Measurements from ENCODE around the gene ELAC1.
"Not testable (repeated sequence)": the region's sequence is repeated elsewhere in the genome, so short reads cannot be mapped to it uniquely, and the experiment has no call there.

Gene ELAC1

DNA sequence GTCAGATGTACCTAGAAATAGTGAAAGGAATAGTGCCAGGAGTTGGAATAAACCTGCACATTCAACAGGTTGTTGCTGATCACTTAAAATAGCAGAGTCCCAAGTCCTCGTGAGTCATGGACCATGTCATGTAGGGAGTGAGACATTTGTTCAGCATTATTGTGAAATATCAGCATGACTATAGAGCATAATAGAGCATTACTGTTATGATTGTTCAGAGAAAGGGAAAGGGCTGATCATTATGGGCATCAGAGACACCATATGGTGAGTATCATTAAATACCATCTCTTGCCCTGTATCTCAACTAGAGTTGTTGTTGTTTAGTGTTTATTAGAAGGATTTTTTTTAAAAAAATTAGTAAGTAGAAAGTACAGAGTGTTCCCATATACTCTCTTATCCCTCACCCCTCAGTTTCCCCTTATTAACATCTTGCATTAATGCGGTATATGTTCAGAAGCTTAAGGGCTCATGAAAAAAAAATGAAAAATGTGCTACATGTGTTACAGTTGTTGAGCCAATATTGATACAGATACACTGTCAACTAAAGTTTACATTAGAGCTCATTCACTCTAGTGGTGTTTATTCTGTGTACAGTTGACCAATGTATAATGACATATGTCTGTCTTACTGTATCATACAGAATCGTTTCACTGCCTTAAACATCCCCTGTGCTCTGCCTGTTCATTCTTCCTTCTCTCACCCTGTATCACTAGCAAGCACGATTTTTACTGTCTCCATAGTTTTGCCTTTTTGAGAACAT is 5.7 kb downstream of the ELAC1 start:
- no peak for DNase-seq

DNA sequence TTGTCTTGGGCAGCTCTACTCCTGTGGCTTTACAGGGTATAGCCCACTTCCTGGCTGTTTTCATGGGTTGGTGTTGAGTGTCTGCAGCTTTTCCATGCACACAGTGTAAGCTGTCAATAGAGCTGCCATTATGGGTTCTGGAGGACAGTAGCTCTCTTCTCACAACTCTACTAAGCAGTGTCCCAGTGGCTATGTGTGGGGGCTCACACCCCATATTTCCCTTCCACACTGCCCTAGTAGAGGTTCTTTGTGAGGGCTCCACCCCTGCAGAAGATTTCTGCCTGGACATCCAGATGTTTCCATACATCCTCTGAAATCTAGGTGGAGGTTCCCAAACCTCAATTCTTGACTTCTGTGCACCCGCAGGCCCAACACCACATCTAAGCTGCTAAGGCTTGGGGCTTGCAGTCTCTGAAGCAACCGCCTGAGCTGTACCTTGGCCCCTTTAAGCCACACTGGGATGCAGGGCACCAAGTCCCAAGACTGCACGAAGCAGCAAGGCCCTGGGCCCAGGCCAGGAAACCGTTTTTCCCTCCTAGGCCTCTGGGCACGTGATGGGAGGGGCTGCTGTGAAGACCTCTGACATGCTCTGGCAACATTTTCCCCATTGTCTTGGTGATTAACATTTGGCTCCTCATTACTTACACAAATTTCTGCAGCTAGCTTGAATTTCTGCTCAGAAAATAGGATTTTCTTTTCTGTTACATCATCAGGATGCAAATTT is 9.4 kb downstream of the ELAC1 start:
- no peak for DNase-seq

DNA sequence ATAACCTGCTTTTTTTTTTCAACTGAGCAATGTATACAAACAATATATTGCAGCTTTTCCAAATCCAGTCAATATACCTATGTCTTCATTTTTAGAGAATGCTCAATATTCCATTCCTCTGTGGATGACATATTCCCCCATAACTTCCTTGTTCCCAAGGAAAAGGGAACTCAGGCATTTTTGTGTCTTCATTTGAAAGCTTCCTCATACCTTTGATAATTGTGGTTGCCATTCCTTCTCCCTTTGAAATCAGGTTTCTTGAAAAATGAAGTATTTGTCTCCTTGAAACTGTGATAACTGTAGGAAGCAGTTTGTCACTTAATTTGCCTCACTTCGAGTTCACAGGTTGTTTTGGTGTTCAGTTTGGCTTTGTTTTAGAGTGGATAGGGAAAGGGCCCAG is 13.5 kb downstream of the ELAC1 start:
- no peak for DNase-seq

DNA sequence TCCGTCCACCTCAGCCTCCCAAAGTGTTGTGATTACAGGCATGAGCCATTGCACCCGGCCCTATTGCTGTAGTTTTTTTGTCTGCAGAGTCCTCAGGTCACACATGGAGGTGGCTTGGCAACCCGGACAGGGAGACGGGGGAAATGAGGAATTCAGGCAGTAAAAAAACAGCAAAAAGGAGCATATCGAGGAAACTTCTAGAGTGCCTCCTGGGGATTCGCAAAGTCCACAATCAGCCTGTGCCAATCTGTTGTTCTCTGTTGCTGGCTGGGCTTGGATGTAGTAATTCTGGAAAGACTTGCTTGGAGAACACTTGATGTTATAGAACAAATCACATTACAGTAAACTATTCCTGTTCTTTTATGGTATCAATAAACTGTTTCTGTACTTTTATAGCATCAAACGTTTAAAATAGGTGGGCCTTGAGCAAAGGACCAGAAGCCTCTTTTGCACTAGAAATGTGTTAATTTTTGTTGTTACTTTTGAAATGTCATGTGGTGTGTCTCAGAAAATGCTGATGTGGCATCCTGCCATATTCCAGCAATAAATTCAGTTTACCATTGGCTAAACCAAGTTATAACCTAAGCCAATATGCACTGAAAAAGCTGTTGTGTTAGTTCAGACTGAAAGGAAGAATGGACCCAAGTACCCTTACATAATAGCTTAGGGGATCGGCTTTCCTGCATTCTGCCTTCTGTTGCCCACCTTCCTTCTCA is 14.4 kb downstream of the ELAC1 start:
- DNase-seq: no peak

DNA sequence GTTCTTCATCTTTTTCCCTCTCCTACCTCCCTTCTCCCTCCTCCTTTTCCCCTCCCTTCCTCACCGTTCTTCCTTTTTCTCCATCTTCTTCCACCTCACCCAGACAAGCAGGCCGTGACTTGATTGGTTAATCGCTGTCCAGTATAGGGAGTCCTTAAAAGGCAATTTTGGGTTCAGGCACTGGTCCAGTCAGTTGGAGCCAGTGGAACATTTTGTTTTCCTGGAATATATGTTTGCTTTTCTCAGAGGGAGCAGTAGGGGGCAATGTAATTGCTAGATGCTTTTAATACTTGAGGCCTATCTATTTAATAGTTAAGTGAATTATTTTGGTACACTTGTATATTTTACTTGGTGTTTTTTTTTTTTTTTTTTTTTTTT is 15.0 kb downstream of the ELAC1 start:
- peak; percentile 7 to 15 for DNase-seq

DNA sequence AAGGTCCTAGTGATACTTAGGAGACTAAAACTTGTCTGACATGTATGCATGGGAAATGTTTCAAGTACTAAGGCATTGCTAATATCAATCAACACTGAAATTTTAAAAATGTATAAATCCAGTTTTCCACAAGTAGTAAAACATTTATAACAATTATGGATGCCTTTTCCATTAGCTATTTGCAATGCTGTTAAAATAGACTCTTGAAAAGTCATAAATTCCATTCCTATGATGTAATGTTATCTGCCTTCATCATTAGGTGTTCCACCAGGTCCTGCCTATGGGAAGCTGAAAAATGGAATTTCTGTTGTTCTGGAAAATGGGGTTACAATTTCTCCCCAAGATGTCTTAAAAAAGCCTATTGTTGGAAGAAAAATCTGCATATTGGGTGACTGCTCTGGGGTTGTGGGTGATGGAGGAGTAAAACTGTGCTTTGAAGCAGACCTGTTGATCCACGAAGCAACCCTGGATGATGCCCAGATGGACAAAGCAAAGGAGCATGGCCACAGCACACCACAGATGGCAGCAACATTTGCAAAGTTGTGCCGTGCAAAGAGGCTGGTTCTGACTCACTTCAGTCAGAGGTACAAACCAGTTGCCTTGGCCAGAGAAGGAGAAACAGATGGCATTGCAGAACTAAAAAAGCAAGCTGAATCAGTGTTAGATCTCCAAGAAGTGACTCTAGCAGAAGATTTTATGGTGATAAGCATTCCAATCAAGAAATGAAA is 18.7 kb downstream of the ELAC1 start:
- DNase-seq: no peak

DNA sequence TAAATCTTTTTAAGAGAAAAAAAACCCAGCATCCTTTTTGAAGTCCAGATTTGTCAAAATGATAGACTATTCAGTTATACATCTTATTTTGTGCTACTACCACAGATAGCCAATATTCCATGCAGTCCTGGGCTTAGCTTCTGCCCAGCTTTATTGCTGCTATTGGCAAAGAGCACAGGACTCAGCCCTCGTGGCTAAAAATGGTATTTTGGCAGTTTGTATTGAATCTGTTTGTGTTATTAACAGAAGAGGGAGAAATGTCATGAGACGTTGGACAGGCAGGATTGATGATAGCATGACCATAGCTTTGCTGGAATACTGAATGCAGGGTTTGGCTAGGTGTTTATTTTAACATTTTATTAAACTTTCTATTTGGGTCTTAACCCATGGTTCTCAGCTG is 19.4 kb downstream of the ELAC1 start:
- DNase-seq: no peak

DNA sequence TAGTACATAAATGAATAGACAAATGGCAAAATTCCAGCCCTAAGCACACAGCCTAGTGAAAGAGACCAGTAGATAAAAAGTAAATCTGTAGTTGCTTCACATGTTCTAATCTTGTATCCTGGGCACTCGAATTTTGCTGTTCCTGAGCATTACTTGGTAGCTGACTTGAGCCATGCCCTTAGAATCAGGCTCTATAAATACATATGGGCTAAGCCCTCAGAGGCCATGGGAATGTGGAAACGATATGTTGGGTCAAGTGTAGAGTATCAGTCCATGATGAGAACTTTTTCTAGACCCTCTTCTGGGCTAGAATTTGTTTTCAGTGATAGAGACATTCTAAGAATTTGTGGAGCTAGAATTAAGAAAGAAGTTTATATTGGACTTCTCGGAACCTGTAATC is 21.9 kb downstream of the ELAC1 start:
- DNase-seq: no peak

DNA sequence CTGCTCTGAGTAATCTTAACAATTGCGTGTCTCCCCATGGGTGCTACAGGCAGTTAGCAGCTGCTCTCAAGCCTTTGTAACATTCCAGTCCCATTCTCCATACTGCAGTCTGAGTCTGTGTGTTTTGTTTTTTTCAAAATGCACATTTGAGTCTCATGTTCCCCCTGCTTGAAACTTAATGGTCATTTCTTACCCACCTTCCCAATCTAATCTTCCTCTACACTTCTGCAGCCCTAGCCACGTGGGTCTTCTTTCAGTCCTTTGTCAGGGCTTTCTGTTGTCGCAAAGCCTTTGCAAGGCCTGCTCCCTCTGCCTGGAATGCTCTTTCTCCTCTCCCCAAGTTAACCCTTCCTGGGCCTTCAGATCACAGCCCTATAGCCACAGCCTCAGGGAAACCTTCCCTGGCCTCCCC is 24.5 kb downstream of the ELAC1 start:
- DNase-seq: no peak

DNA sequence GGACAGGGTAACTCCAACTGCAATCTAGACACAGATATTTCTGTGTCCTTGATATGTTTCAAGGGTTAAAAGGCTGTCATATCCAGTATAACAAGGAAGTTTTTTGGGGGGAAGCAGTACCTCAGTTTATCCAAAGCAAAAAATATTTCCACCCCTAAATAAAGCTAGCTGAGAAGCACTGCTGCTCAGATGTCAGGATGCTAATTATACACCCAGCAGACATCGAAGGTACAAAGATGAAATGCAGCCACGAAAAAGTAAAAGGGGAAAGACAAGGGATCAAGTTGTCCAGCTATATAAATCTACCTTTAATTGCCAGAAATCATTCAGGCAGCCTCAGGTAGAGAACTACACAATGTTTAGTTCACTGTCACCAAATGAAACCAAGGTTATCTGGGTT is 26.2 kb downstream of the ELAC1 start:
- DNase-seq: no peak

DNA sequence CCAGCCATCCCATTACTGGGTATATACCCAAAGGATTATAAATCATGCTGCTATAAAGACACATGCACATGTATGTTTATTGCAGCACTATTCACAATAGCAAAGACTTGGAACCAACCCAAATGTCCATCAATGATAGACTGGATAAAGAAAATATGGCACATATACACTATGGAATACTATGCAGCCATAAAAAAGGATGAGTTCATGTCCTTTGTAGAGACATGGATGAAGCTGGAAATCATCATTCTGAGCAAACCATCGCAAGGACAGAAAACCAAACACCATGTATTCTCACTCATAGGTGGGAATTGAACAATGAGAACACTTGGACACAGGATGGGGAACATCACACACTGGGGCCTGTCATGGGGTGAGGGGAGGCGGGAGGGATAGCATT is 35.3 kb downstream of the ELAC1 start:
- DNase-seq: not testable (repeated sequence)

DNA sequence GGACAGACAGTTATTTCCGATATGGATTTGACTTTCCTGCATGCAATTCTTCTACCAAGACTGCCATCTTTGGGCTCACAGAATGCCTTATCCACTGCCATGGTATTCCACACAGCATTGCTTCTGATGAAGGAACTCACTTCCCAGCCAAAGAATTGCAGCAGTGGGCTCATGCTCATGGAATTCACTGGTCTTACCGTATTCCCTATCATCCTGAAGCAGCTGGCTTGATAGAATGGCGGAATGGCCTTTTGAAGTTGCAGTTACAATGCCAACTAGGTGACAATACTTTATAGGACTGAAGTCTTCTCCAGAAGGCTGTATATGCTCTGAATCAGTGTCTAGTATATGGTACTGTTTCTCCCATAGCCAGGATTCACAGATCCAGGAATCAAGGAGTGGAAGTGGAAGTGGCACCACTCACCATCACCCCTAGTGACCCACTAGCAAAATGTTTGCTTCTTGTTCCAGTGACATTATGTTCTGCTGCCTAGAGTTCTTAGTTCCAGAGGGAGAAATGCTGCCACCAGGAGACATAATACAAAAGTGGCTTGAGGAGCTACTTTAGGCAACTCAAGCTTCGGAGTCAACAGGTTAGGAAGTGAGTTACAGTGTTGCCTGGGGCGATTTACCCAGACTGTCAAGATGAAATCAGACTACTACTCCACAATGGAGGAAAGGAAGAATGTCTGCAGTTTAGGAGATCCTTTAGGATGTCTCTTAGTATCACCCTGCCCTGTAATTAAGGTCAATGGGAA is 38.4 kb downstream of the ELAC1 start:
- DNase-seq: no peak

DNA sequence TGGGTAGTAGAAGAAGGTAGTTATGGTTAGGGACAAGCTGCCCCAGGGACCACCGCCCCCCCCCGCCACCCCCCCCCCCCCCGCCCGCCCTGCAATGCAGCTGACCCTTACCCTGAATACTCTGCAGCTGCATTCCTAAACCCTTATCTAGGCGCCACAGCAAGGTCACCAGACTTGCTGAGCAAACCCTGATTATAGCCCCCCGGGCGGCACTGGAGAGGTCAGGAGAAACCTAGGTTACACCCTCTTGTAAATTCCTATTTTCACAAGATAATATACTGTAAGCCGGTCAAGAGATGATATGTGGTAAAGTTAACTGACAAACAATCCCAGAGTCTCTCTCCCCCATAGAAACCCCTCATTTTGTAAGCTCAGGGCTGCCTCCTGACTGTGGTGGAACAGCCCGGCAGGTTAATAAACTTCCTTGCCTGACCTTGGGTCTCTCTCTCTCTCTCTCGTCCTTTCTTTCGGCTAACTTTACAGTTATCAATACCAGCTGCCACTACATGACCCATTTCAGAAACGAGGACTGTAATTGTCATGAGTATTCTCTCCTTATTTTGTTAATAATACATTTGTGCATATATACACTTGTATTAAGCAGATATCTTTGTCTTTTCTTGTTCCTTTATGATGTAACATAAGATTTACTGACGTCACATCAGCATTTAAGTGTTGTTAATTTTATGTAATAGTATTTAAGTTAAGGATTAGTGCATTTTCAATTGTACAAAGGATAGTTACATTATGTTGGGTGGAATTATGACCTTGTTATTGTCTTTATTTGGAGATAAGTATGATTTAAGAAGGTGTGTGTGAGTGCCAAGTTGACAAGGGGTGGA is 39.3 kb downstream of the ELAC1 start:
- no peak for DNase-seq

DNA sequence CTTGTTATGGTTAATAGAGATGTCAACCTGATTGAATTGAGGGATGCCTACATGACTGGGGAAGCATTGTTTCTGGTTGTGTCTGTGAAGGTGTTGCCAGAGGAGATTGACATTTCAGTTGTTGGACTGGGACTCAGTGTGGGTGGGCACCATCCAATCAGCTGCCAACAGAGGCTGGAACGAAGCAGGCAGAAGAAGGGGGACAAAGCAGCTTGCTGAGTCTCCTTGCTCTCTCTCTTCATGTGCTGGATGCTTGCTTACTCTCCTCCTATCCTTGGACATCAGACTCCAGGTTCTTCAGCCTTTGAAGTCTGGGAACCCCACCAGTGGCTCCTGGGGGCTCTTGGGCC is 39.9 kb downstream of the ELAC1 start:
- no peak for DNase-seq

DNA sequence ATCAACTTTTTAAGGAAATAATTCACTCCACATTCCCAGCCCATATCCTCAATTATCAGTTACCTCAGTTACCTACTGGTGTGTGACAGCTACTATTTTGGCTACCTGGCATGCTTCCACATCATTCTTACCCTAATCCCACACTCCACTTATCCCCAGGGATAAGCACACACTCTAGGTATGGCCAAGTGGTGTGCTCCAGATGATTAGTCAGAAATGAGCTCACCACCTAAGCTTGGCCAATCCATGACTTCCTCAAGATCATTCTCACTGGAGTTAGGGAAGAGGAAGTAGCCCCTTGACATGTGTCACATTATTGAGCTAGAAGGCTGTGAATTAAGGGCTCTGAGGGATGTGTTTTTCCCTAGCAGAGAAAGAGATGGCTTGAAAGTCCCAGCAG is 41.2 kb downstream of the ELAC1 start:
- peak; percentile 31 to 59 for DNase-seq

DNA sequence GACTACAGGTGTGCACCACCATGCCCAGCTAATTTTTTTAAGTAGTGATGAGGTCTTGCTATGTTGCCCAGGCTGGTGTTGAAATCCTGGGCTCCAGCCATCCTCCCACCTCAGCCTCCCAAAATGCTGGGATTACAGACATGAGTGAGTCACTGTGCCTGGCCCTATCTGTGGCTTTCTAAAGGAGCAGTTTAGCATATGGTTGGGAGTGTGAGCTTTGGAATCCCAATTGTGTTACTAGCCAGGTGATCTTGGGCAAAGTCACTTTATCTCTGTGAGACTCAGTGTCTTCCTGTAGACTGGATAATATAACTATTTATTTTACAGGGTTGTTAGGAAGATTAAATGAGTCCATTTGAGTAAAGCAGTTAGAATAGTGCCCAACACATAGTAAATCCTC is 42.4 kb downstream of the ELAC1 start:
- DNase-seq: no peak

DNA sequence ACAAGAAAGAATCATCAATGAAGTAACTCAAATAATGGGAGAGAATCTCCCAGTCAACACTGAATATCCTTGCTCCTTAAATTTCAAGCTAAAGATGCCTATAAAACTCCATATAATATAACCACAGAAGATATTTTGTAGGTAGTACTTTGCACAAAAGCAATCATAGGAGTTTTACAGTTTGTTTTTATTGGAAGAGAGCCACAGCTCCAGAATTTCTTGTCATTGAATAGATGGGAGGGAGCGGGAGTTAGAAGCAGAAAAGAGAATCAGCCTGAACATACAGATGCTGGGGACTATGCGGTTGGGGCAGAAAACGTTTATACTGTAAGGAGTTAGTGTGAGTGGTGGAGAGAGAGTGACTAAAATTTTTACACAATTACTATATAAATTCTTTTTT is 43.9 kb downstream of the ELAC1 start:
- DNase-seq: no peak

DNA sequence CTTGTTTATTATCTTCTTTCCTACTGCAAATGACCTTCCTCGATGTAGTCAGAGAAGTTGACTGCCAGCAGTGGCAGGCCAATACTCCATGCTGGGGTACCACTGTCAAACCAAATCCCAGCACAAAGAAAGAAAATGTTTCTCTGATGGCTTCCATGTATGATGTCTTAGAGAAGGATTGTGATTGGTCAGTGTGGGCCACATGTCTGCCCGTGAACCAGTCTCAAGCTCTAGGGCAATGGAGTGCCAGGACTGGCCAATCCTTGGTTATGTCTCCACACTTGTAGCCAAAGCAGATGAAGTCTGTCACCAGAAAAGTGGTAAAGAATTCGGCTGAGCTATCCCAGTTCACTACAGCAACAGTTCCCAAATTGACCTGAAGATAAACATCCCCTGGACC is 44.6 kb downstream of the ELAC1 start:
- no peak for DNase-seq

DNA sequence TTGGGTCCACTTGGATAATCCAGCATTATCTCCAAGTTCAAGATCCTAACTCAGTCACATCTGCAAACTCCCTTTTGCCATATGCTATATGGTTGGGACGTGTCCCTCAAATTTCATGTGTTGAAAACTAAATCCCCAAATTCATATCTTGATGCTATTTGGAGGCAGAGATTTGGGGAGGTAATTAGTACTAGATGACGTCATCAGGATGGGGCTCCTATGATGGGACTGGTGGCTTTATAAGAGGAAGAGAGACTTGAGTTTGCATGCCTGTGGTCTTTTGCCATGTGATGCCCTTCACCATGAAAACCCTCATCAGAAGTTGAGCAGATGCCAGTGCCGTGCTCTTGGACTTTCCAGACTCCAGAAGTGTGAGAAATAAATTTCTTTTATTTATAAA is 45.4 kb downstream of the ELAC1 start:
- no peak for DNase-seq

DNA sequence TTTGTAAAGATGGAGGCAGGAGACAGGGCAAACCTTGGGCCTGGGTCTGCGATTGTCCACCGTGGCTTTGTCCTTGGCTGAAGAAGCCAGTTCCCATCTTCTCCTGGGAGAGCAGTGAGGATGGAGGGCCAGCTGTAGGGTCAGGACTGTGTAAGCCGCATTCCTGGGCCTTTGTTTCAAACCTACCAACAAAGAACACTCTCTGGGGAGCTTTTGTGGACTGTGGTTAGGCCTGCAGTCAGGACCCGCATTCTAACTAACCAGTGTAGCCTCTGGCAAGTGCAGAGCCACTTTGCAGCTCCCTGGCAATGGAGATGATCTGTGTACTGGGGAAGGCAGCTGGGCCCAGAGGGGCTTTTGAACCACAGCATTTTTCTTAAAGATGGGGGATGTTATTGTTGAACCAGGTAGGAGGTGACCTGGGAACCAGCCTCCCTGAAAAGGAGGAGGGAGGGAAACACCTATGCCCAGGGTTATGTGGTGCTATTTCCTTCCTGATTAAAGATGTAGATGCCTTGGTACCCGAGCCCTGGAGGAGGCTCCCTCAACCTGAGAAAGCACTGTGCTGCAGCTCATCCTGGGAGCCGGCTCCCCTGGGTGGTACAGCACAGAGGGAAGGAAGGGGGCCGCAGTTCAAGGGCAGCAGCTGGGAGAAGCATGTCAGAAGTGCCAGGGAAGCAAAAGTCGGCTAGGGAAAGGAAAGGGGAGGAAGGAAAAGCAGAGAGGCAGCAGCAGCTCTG is 49.5 kb downstream of the ELAC1 start:
- no peak for DNase-seq

DNA sequence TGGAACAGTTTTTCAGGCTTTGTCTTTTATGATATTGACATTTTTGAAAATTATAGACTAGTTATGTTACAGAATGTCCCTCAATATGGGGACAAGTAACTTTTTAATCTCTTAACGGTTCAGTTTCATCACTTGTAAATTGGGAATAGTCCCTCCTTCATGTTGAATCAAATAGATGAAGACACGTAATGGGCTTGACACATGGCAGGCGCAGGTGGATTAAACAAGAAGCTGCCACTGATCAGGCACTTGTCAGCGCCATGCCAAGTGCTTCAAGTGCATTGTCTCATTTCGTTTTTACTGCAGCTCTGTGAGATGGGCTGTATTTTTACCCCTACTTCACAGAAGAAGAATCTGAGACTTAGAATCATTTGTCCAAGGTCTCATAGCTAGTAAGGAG is 52.7 kb downstream of the ELAC1 start:
- DNase-seq: no peak
